IMR-90 (cell line): ENCODE measurements around the gene ZNF653. TPM values are rescaled to one million over a fixed set of nuclear protein-coding genes. Genes with fewer than 3 reads are reported as not detected.

Source experiments
- ATAC-seq: fragments of 200-7000 bp; cut with Tn5 transposase; 2 replicates; pipeline ENCODE4 v1.9.1; 2020; ENCODE audit warnings: low read depth, mild to moderate bottlenecking, moderate library complexity
- BruUV-seq: library from RNA; stranded (reverse); fragments of 400-500 nt; replicated peaks from 2 replicates; lab custom pipeline; 2021; lab: Mats Ljungman, UMichigan
- CTCF ChIA-PET: fragments of 300-600 bp; formaldehyde crosslinking; extraction: SDS; loops from one replicate; lab custom pipeline; 2021; ENCODE audit warnings: antibody characterized with exemption; lab: Yijun Ruan, JAX
- POLR2A ChIA-PET: fragments of 300-600 bp; sonication (Branson Sonifier 250); formaldehyde crosslinking; loops from one replicate; lab custom pipeline; 2022; ENCODE audit warnings: antibody characterized with exemption; ENCODE audit not compliant: unreplicated experiment; lab: Charles Lee
- DNase-seq: peaks from one replicate; pipeline ENCODE4 v3.0.0; 2013
- H2AFZ ChIP-seq: replicated peaks from 2 replicates; pipeline ENCODE3; 2013; ENCODE audit warnings: low read length, mild to moderate bottlenecking; ENCODE audit not compliant: poor library complexity
- H2AK5ac ChIP-seq: 2 replicates; pipeline ENCODE4 v1.6.1; 2013; ENCODE audit warnings: low read depth, low read length, inconsistent platforms
- H2AK9ac ChIP-seq: replicated peaks from 2 replicates; pipeline ENCODE3; 2013; ENCODE audit warnings: mild to moderate bottlenecking, low read depth, low read length, moderate library complexity; ENCODE audit not compliant: poor library complexity
- H2BK120ac ChIP-seq: 2 replicates; pipeline ENCODE4 v1.6.1; 2013; ENCODE audit warnings: low read depth, low read length, inconsistent platforms
- H2BK15ac ChIP-seq: 3 replicates; pipeline ENCODE4 v1.6.1; 2013; ENCODE audit warnings: low read depth, low read length, inconsistent platforms
- H2BK20ac ChIP-seq: 2 replicates; pipeline ENCODE4 v1.6.1; 2013; ENCODE audit warnings: low read depth, mild to moderate bottlenecking, inconsistent platforms, low read length, moderate library complexity
- H2BK5ac ChIP-seq: 2 replicates; pipeline ENCODE4 v1.6.1; 2013; ENCODE audit warnings: mild to moderate bottlenecking, low read depth, low read length, inconsistent platforms; ENCODE audit not compliant: poor library complexity, severe bottlenecking
- H3K14ac ChIP-seq: replicated peaks from 2 replicates; pipeline ENCODE4 v1.6.1; 2013; ENCODE audit warnings: low read depth, low read length, inconsistent platforms
- H3K18ac ChIP-seq: 2 replicates; pipeline ENCODE4 v1.6.1; 2013; ENCODE audit warnings: low read depth, low read length, control low read depth
- H3K23ac ChIP-seq: 2 replicates; pipeline ENCODE4 v1.6.1; 2013; ENCODE audit warnings: low read depth, low read length, inconsistent platforms
- H3K27ac ChIP-seq: 2 replicates; pipeline ENCODE4 v1.5.1; 2013; ENCODE audit warnings: mild to moderate bottlenecking, control low read depth, low read length; ENCODE audit not compliant: insufficient read depth
- H3K27me3 ChIP-seq: 2 replicates; pipeline ENCODE4 v1.6.1; 2013; ENCODE audit warnings: low read length; ENCODE audit not compliant: control insufficient read depth, insufficient read depth
- H3K36me3 ChIP-seq: 2 replicates; pipeline ENCODE4 v1.6.1; 2013; ENCODE audit warnings: low read length, mixed read lengths; ENCODE audit not compliant: control insufficient read depth, insufficient read depth
- H3K4ac ChIP-seq: 2 replicates; pipeline ENCODE4 v1.6.1; 2013; ENCODE audit warnings: low read depth, low read length, inconsistent platforms
- H3K4me1 ChIP-seq: 2 replicates; pipeline ENCODE4 v1.6.1; 2013; ENCODE audit warnings: low read length, mixed read lengths; ENCODE audit not compliant: control insufficient read depth, insufficient read depth
- H3K4me2 ChIP-seq: 2 replicates; pipeline ENCODE4 v1.6.1; 2013; ENCODE audit warnings: low read depth, mild to moderate bottlenecking, control low read depth, low read length, moderate library complexity
- H3K4me3 ChIP-seq: 2 replicates; pipeline ENCODE4 v1.5.1; 2013; ENCODE audit warnings: low read depth, mild to moderate bottlenecking, control low read depth, low read length, moderate library complexity; ENCODE audit not compliant: insufficient read depth
- H3K56ac ChIP-seq: 2 replicates; pipeline ENCODE4 v1.6.1; 2013; ENCODE audit warnings: low read length, inconsistent platforms; ENCODE audit not compliant: insufficient read depth; ENCODE audit errors: extremely low read depth
- H3K79me1 ChIP-seq, 2 experiments: 2 replicates each; pipeline ENCODE4 v1.6.1; 2013; ENCODE audit warnings: low read length in 2 of 2, inconsistent platforms in 1 of 2, low read depth in 1 of 2
- H3K9ac ChIP-seq: 2 replicates; pipeline ENCODE4 v1.6.1; 2013; ENCODE audit warnings: low read depth, low read length, control low read depth
- H3K9me1 ChIP-seq: 2 replicates; pipeline ENCODE4 v1.6.1; 2013; ENCODE audit warnings: low read length, inconsistent platforms; ENCODE audit not compliant: insufficient read depth
- H3K9me3 ChIP-seq: 2 replicates; pipeline ENCODE4 v1.6.1; 2013; ENCODE audit warnings: low read length; ENCODE audit not compliant: control insufficient read depth, insufficient read depth
- H4K20me1 ChIP-seq: 2 replicates; pipeline ENCODE4 v1.6.1; 2013; ENCODE audit warnings: low read length, inconsistent platforms; ENCODE audit not compliant: insufficient read depth
- H4K5ac ChIP-seq: 2 replicates; pipeline ENCODE4 v1.6.1; 2013; ENCODE audit warnings: mild to moderate bottlenecking, low read depth, low read length, control low read depth
- H4K8ac ChIP-seq, 2 experiments: 2 replicates each; pipeline ENCODE4 v1.6.1; 2013; ENCODE audit warnings: low read depth in 2 of 2, low read length in 2 of 2, control low read depth in 1 of 2, inconsistent platforms in 1 of 2
- H4K91ac ChIP-seq: 2 replicates; pipeline ENCODE4 v1.6.1; 2013; ENCODE audit warnings: low read depth, low read length, inconsistent platforms; ENCODE audit not compliant: insufficient read depth
- BHLHE40 ChIP-seq: fragments of 150-350 bp; IDR thresholded peaks from 2 replicates; pipeline ENCODE4 v1.6.1; 2016; ENCODE audit warnings: mild to moderate bottlenecking, low read depth, low read length
- CEBPB ChIP-seq: IDR thresholded peaks from 2 replicates; pipeline ENCODE4 v1.6.1; 2012; ENCODE audit warnings: low read depth, low read length, improper control_type of control experiment
- CHD1 ChIP-seq: IDR thresholded peaks from 2 replicates; pipeline ENCODE4 v1.6.1; 2012; ENCODE audit warnings: low read depth, low read length, improper control_type of control experiment
- CTCF ChIP-seq: conservative IDR thresholded peaks from 2 replicates; pipeline ENCODE4 v1.5.1; 2012; ENCODE audit warnings: mild to moderate bottlenecking, low read depth, low read length, improper control_type of control experiment
- ELK1 ChIP-seq: fragments of 150-350 bp; IDR thresholded peaks from 2 replicates; pipeline ENCODE4 v1.6.1; 2016; ENCODE audit warnings: low read depth, mild to moderate bottlenecking, low read length, moderate library complexity, borderline replicate concordance
- FOS ChIP-seq: fragments of 150-350 bp; IDR thresholded peaks from 2 replicates; pipeline ENCODE4 v1.6.1; 2016; ENCODE audit warnings: low read depth, low read length
- MAZ ChIP-seq: IDR thresholded peaks from 2 replicates; pipeline ENCODE4 v1.6.1; 2012; ENCODE audit warnings: low read depth, mild to moderate bottlenecking, low read length, improper control_type of control experiment, moderate library complexity, borderline replicate concordance
- MXI1 ChIP-seq: IDR thresholded peaks from 2 replicates; pipeline ENCODE4 v1.6.1; 2012; ENCODE audit warnings: low read depth, mild to moderate bottlenecking, low read length, moderate library complexity, borderline replicate concordance
- NFE2L2 ChIP-seq: fragments of 150-350 bp; IDR thresholded peaks from 2 replicates; pipeline ENCODE4 v1.6.1; 2016; ENCODE audit warnings: low read depth, mild to moderate bottlenecking, low read length
- POLR2A ChIP-seq: IDR thresholded peaks from 2 replicates; pipeline ENCODE4 v1.6.1; 2012; ENCODE audit warnings: mild to moderate bottlenecking, low read depth, low read length
- RAD21 ChIP-seq: IDR thresholded peaks from 2 replicates; pipeline ENCODE4 v1.6.1; 2012; ENCODE audit warnings: low read length, improper control_type of control experiment
- RCOR1 ChIP-seq: IDR thresholded peaks from 2 replicates; pipeline ENCODE4 v1.6.1; 2012; ENCODE audit warnings: mild to moderate bottlenecking, low read length, improper control_type of control experiment; ENCODE audit not compliant: insufficient replicate concordance
- SMC3 ChIP-seq: fragments of 150-350 bp; IDR thresholded peaks from 2 replicates; pipeline ENCODE4 v1.6.1; 2016; ENCODE audit warnings: low read depth, mild to moderate bottlenecking, antibody characterized with exemption, low read length, moderate library complexity
- USF2 ChIP-seq: fragments of 150-350 bp; IDR thresholded peaks from 2 replicates; pipeline ENCODE4 v1.6.1; 2017; ENCODE audit warnings: mild to moderate bottlenecking, antibody characterized with exemption, low read length, low read depth
- WGBS, 2 experiments: methylation state at CpG; one replicate each; pipeline versions ENCODE4 v1.1.5 to v1.1.7; 2013; ENCODE audit warnings: missing lambda C conversion rate in 2 of 2; ENCODE audit not compliant: insufficient read length in 1 of 2; ENCODE audit errors: extremely low coverage in 2 of 2; 5-methylcytosine and 5-hydroxymethylcytosine counted together
- dilution Hi-C: fragments of 300-500 bp; cut with HindIII; formaldehyde crosslinking; loops from one replicate; pipeline ENCODE4 v1.14.3; 2018; ENCODE audit warnings: low sequenced_read_pairs; ENCODE audit not compliant: unreplicated experiment
- in situ Hi-C: fragments of 300-500 bp; cut with MboI; formaldehyde crosslinking; loops from 3 replicates; pipeline ENCODE4 v1.14.3; 2019; ENCODE audit warnings: low sequenced_read_pairs, inconsistent platforms, mixed read lengths
- intact Hi-C: fragments of 100-400 bp; cut with micrococcal nuclease; formaldehyde crosslinking; loops from 2 replicates; pipeline ENCODE4 v1.10.0; 2022
- polyA plus RNA-seq, 3 experiments: library from polyadenylated mRNA; depleted of rRNA; stranded (reverse); fragments of >200 nt; gene quantifications; 2 replicates each; pipeline ENCODE4 v1.2.3, GENCODE V29; 2012; ENCODE audit warnings: low replicate concordance in 1 of 3
- total RNA-seq: library from RNA; depleted of rRNA; stranded (reverse); fragments of >200 nt; gene quantifications from 2 replicates; pipeline ENCODE4 v1.2.3, GENCODE V29; 2012

The ZNF653 gene
- total and polyA plus RNA-seq, 2 of the 4 experiments (the other 2 are of a cell fraction): 3.9 to 9.0 TPM

- Histone ChIP-seq H2BK120ac (no peak overlapping the region), H3K9me3 (no peaks in the 10 kb centered on the region), H4K5ac (no peak overlapping the region), H3K23ac (no peak overlapping the region), H2AK9ac (no peak overlapping the region), H2BK5ac (no peak overlapping the region), H2AK5ac (no peak overlapping the region), H3K36me3 (no peaks in the 10 kb centered on the region), H2AFZ (no peak overlapping the region), H2BK15ac (no peak overlapping the region), H4K8ac (no peak overlapping the region), H3K9ac (no peak overlapping the region), H3K79me1 (no peaks in the 10 kb centered on the region), H3K9me1 (no peaks in the 10 kb centered on the region), H3K27me3 (peaks cover 52% of the 10 kb centered on the region), H3K18ac (no peak overlapping the region), H3K4me1 (peaks cover 2% of the 10 kb centered on the region; the same call in 1 of the 2 replicates), H3K14ac (no peak overlapping the region), H2BK20ac (no peak overlapping the region), H3K4me2 (no peak overlapping the region), H3K56ac (no peak overlapping the region), H3K4me3 (no peak overlapping the region), H4K91ac (no peak overlapping the region), H3K4ac (no peak overlapping the region), H3K27ac (no peak overlapping the region), H4K20me1 (no peaks in the 10 kb centered on the region)
- CTCF ChIA-PET: interaction anchor here (0.7 kb wide), 1 partner anchor 19 kb away, joined by 3 read pairs; no protein-coding TSS in a partner anchor
- no TSS peak for BruUV-seq
- DNase-seq (no peak), ATAC-seq (no peak)
- 60% methylated on average over 8 of the region's 19 CpGs; no CpG with 5 or more reads in 1 of the 2 experiments for WGBS, 2 experiments
- POLR2A ChIA-PET: interaction anchor here (0.7 kb wide), 1 partner anchor 230 kb away, joined by 3 read pairs; no protein-coding TSS in a partner anchor
- dilution Hi-C loops (no loop called here), in situ Hi-C loops (loop anchor here (10.0 kb wide), 1 partner anchor 184 kb away; the partner anchor contains the start of gene TSPAN16), intact Hi-C loops (no loop called here)
- no peak for TF ChIP-seq BHLHE40
- no peak for TF ChIP-seq RAD21
- TF ChIP-seq SMC3: no peak
- no peak for TF ChIP-seq NFE2L2
- TF ChIP-seq FOS: no peak
- TF ChIP-seq MAZ: no peak
- TF ChIP-seq MXI1: no peak
- TF ChIP-seq CTCF: no peak
- no peak for TF ChIP-seq USF2
- no peak for TF ChIP-seq CEBPB
- no peak for TF ChIP-seq CHD1
- no peak for TF ChIP-seq RCOR1
- no peak for TF ChIP-seq POLR2A
- no peak for TF ChIP-seq ELK1
Measured at GRCh38 chr19:11478167-11479089, 27.2 kb downstream of the ZNF653 start.
